Type B pancreatic cell (in vitro differentiated cells): ENCODE data around the gene GCSAML. TPM values are rescaled to one million over a fixed set of nuclear protein-coding genes. Genes with fewer than 3 reads are reported as not detected.

Experiments
- DNase-seq: peaks from one replicate; pipeline ENCODE4 v3.0.0; 2021; ENCODE audit warnings: mixed read lengths; ENCODE audit not compliant: unreplicated experiment; ENCODE audit errors: extremely low spot score
- H3K27ac Mint-ChIP-seq: 2 replicates; pipeline ENCODE4 v1.8.0; 2021; ENCODE audit warnings: mild to moderate bottlenecking, mixed read lengths
- H3K27me3 Mint-ChIP-seq: 2 replicates; pipeline ENCODE4 v1.8.0; 2021; ENCODE audit warnings: mixed read lengths
- H3K36me3 Mint-ChIP-seq: 2 replicates; pipeline ENCODE4 v1.8.0; 2021; ENCODE audit warnings: mixed read lengths
- H3K4me1 Mint-ChIP-seq: one replicate; pipeline ENCODE4 v1.8.0; 2021; ENCODE audit warnings: mixed read lengths; ENCODE audit not compliant: unreplicated experiment
- H3K4me3 Mint-ChIP-seq: 2 replicates; pipeline ENCODE4 v1.8.0; 2021; ENCODE audit warnings: mild to moderate bottlenecking, mixed read lengths
- H3K9me3 Mint-ChIP-seq: 2 replicates; pipeline ENCODE4 v1.8.0; 2021; ENCODE audit warnings: mixed read lengths
- total RNA-seq: library from RNA; stranded (reverse); gene quantifications from 2 replicates; pipeline ENCODE4 v1.2.1, GENCODE V29; 2021; ENCODE audit warnings: low replicate concordance
- TF ChIP-seq, protein P1 (sequence below): fragments of 200-600 bp; sonication (generic); conservative IDR thresholded peaks from 2 replicates; pipeline ENCODE4 v1.5.0; 2021; ENCODE audit warnings: antibody characterized with exemption, mild to moderate bottlenecking

Gene GCSAML
- total RNA-seq, 1 donor from 2014 or later, result not detected

DNA sequence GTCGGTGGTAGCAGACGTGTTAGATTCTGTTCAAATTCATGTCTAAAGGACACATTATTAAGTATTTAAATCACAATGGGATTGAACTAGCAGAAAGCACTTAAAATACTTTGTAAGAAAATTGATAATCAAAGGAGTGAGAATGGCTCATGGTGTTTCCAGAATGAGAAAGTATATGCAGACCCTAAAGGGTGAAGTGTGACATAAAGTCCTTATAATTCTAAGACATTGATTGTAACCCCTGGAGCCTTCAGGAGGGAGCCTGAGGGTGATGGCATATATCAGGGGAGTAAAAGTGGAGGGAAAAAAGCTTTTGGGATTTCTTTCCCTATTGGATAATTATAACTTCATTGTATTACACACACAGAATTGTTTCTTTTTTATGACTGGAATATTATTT is 12.6 kb upstream of the GCSAML start, which contains the start of gene OR2C3:
OR2C3 (minus strand) TSS at position 101 of the 400 bp plus-strand sequence. CDS start 3,929 bp downstream, outside the sequence.
- Mint-ChIP-seq H3K27me3 (peaks cover 3% of the 10 kb centered on the region), H3K36me3 (no peaks in the 10 kb centered on the region), H3K9me3 (no peaks in the 10 kb centered on the region), H3K4me3 (no peak within 1 kb of the TSS), H3K4me1 (no peaks in the 10 kb centered on the region), H3K27ac (no peak within 1 kb of the TSS)
- TF ChIP-seq, protein P1, sequence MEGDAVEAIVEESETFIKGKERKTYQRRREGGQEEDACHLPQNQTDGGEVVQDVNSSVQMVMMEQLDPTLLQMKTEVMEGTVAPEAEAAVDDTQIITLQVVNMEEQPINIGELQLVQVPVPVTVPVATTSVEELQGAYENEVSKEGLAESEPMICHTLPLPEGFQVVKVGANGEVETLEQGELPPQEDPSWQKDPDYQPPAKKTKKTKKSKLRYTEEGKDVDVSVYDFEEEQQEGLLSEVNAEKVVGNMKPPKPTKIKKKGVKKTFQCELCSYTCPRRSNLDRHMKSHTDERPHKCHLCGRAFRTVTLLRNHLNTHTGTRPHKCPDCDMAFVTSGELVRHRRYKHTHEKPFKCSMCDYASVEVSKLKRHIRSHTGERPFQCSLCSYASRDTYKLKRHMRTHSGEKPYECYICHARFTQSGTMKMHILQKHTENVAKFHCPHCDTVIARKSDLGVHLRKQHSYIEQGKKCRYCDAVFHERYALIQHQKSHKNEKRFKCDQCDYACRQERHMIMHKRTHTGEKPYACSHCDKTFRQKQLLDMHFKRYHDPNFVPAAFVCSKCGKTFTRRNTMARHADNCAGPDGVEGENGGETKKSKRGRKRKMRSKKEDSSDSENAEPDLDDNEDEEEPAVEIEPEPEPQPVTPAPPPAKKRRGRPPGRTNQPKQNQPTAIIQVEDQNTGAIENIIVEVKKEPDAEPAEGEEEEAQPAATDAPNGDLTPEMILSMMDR, result no peak
- DNase-seq, result no peak

DNA sequence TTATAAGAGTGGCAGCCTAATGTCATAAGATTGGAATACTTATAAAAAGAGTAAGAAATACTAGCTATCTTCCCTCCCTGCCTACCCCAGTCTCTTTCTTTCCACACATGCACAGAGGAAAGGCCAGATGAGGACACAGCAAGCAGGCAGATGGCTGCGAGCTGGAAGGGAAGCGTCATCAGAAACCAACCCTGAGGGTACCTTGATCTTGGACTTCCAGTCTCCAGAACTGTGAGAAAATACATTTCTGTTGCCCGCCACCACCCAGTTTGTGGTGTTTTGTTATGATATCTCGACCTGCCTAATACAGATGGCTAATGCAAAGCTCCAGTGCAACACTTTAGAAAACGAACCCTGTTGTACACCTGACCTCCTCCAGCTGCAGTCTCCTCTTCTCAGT is 10.4 kb upstream of the GCSAML start:
- H3K36me3 Mint-ChIP-seq, result no peaks in the 10 kb centered on the region

DNA sequence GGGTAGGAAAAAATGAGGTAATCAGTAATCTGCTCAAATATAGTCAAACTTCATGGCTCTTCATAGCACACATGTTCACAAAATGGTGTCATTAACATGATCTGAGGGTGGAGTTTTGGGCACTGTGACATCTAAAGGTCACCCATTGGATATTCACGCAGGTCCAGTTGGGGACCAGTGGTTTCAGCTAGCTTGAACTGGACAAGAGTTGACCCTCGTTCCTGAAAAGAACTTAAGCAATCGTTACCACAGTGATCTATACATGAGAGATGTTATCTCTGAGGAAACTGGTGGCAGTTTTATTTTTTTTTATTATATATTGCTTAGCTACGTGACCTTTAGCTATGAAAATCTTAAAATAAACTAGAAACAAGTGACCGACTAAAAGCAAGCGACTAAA is 9.7 kb upstream of the GCSAML start:
- TF ChIP-seq, protein P1, result no peak
- H3K9me3 Mint-ChIP-seq, result no peaks in the 10 kb centered on the region
- DNase-seq, result no peak
- H3K27me3 Mint-ChIP-seq, result no peaks in the 10 kb centered on the region
- H3K27ac Mint-ChIP-seq, result no peak overlapping the region
- H3K36me3 Mint-ChIP-seq, result no peaks in the 10 kb centered on the region
- no peaks in the 10 kb centered on the region for H3K4me1 Mint-ChIP-seq
- H3K4me3 Mint-ChIP-seq, result no peak overlapping the region

More for the DNA sequence above, 10.4 kb upstream of the GCSAML start:
- no peaks in the 10 kb centered on the region for H3K27me3 Mint-ChIP-seq
- no peaks in the 10 kb centered on the region for H3K4me1 Mint-ChIP-seq
- no peaks in the 10 kb centered on the region for H3K9me3 Mint-ChIP-seq
- no peak for DNase-seq
- H3K27ac Mint-ChIP-seq, result no peak overlapping the region
- TF ChIP-seq, protein P1, result no peak
- H3K4me3 Mint-ChIP-seq, result no peak overlapping the region

DNA sequence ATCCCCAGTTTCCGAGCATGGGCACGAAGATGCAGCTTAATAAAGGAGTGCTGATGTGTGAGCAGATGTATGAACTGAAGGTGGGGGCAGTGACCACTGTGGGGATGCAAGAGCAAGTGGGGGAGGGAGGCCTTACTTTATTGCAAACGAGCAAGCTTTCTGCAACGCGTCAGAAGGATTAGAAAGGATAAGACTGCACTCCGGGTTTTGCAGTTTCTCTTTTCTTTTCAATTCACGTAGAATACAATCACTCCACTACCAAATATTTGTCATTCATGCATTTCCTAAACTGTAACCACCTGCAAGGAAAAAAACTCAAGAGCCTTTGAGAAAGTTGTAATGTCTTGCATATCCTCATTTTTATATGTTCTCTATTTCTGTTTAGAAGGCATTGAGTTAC is 8.4 kb upstream of the GCSAML start:
- DNase-seq, result no peak
- Mint-ChIP-seq H3K4me1 (no peaks in the 10 kb centered on the region), H3K27me3 (no peaks in the 10 kb centered on the region), H3K4me3 (no peak overlapping the region), H3K9me3 (no peaks in the 10 kb centered on the region), H3K36me3 (no peaks in the 10 kb centered on the region), H3K27ac (no peak overlapping the region)
- TF ChIP-seq, protein P1, result no peak

DNA sequence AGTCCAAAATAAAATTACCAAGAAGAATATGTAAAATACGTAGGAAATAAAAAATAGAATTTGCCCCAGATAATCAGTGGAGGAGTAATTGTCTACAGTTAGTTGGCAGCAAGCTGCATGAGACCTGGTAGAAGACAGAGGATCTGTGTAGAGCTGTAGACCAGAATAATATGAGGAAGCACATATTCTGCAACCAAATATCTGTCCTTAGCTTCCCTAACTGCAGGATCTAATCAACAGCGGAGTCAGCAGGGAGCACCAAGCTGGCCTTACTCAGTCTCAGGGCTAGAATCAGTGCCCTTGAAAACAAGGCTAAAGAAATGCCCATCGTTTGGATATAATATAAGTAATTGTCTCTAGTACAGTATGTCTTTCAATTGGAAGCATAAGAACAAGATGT is 6.1 kb upstream of the GCSAML start:
- Mint-ChIP-seq H3K4me3 (no peak overlapping the region), H3K27me3 (no peaks in the 10 kb centered on the region), H3K4me1 (no peaks in the 10 kb centered on the region), H3K36me3 (no peaks in the 10 kb centered on the region), H3K9me3 (no peaks in the 10 kb centered on the region), H3K27ac (no peak overlapping the region)
- DNase-seq, result no peak
- TF ChIP-seq, protein P1, result no peak

DNA sequence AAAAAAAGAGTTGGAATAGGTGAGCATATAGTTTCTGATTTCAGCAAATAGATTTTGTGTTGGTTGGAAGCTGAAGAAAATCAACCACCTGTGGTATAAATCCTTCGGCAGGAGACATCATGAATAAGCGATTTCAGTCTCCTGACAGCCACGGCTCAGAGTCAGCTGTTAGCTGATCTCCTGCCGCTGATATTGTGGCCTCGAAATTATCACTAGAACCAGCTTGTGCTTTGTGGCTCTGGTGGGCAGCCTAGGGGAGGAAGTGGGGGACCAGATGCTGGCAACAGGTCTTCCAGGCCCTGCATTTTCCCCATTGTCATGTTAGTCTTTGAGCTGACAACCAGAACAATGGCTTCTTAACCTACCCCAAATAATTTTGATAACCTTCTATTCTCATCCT is 842 bp upstream of the GCSAML start:
- no peak for DNase-seq
- Mint-ChIP-seq H3K36me3 (no peaks in the 10 kb centered on the region), H3K27ac (no peak overlapping the region), H3K4me1 (no peaks in the 10 kb centered on the region), H3K4me3 (no peak overlapping the region), H3K27me3 (no peaks in the 10 kb centered on the region), H3K9me3 (no peaks in the 10 kb centered on the region)
- TF ChIP-seq, protein P1, result no peak
